WTC11 (cell line): ENCODE measurements around the gene SLAMF6. TPM values are rescaled to one million over a fixed set of nuclear protein-coding genes. Genes with fewer than 3 reads are reported as not detected.

Experiments used
- ATAC-seq: fragments of 200-7000 bp; cut with Tn5 transposase; 2 replicates; pipeline ENCODE4 v1.10.0; 2021; ENCODE audit warnings: mild to moderate bottlenecking, moderate library complexity
- CTCF ChIA-PET: fragments of 300-600 bp; sonication (Branson Sonifier 250); formaldehyde crosslinking; loops from one replicate; lab custom pipeline; 2021; ENCODE audit warnings: antibody characterized with exemption; lab: Charles Lee
- POLR2A ChIA-PET: fragments of 350-600 bp; sonication (Branson Sonifier 250); formaldehyde crosslinking; loops from one replicate; lab custom pipeline; 2021; ENCODE audit warnings: antibody characterized with exemption; lab: Charles Lee
- DNase-seq: peaks from one replicate; pipeline ENCODE4 v3.0.0; 2021; ENCODE audit warnings: low spot score
- H3K27ac Mint-ChIP-seq: 2 replicates; pipeline ENCODE4 v1.8.0; 2021; ENCODE audit warnings: mixed read lengths
- H3K27me3 Mint-ChIP-seq: 2 replicates; pipeline ENCODE4 v1.8.0; 2021; ENCODE audit warnings: low read depth, mild to moderate bottlenecking, moderate library complexity, mixed read lengths
- H3K36me3 Mint-ChIP-seq: 2 replicates; pipeline ENCODE4 v1.8.0; 2021; ENCODE audit warnings: mixed read lengths
- H3K4me1 Mint-ChIP-seq: 2 replicates; pipeline ENCODE4 v1.8.0; 2022; ENCODE audit warnings: mixed read lengths
- H3K4me3 Mint-ChIP-seq: 2 replicates; pipeline ENCODE4 v1.8.0; 2021; ENCODE audit warnings: mild to moderate bottlenecking, moderate library complexity, mixed read lengths
- H3K9me3 Mint-ChIP-seq: 2 replicates; pipeline ENCODE4 v1.8.0; 2021; ENCODE audit warnings: mixed read lengths
- GTF2I ChIP-seq: fragments of 250-450 bp; sonication (Bioruptor Pico); conservative IDR thresholded peaks from 2 replicates; pipeline ENCODE4 v1.4.0; 2021; ENCODE audit warnings: mild to moderate bottlenecking
- IRF2 ChIP-seq: sonication (generic); formaldehyde crosslinking; IDR thresholded peaks from 2 replicates; pipeline ENCODE4 v1.8.0; 2022; ENCODE audit warnings: low read depth, missing genetic modification reagents, borderline replicate concordance
- JUN ChIP-seq: sonication (generic); formaldehyde crosslinking; IDR thresholded peaks from 2 replicates; pipeline ENCODE4 v1.8.0; 2023; ENCODE audit warnings: mild to moderate bottlenecking, missing genetic modification reagents
- NFE2L1 ChIP-seq: sonication (generic); formaldehyde crosslinking; IDR thresholded peaks from 2 replicates; pipeline ENCODE4 v1.8.1; 2023; ENCODE audit warnings: missing genetic modification reagents
- NFYB ChIP-seq: sonication (generic); formaldehyde crosslinking; conservative IDR thresholded peaks from 2 replicates; pipeline ENCODE4 v1.8.0; 2022; ENCODE audit warnings: low read depth, missing genetic modification reagents
- OVOL2 ChIP-seq: fragments of 250-450 bp; sonication (Bioruptor Pico); IDR thresholded peaks from 2 replicates; pipeline ENCODE4 v1.9.0; 2021; ENCODE audit warnings: mild to moderate bottlenecking, borderline replicate concordance
- RELA ChIP-seq: sonication (generic); formaldehyde crosslinking; IDR thresholded peaks from 2 replicates; pipeline ENCODE4 v1.8.1; 2022; ENCODE audit warnings: missing genetic modification reagents, mild to moderate bottlenecking, borderline replicate concordance
- RORB ChIP-seq: fragments of 250-450 bp; sonication (Bioruptor Pico); IDR thresholded peaks from 2 replicates; pipeline ENCODE4 v1.9.0; 2021; ENCODE audit warnings: mild to moderate bottlenecking
- SP1 ChIP-seq: sonication (generic); formaldehyde crosslinking; conservative IDR thresholded peaks from 2 replicates; pipeline ENCODE4 v1.8.1; 2022; ENCODE audit warnings: missing genetic modification reagents
- TEAD1 ChIP-seq: sonication (generic); formaldehyde crosslinking; IDR thresholded peaks from 2 replicates; pipeline ENCODE4 v1.8.0; 2022; ENCODE audit warnings: mild to moderate bottlenecking, missing genetic modification reagents
- ZNF138 ChIP-seq: sonication (generic); formaldehyde crosslinking; conservative IDR thresholded peaks from 2 replicates; pipeline ENCODE4 v1.8.1; 2022; ENCODE audit warnings: mild to moderate bottlenecking, moderate library complexity, missing genetic modification reagents
- ZNF219 ChIP-seq: sonication (generic); formaldehyde crosslinking; IDR thresholded peaks from 2 replicates; pipeline ENCODE4 v1.8.0; 2023; ENCODE audit warnings: missing genetic modification reagents, mild to moderate bottlenecking, borderline replicate concordance
- ZNF232 ChIP-seq: sonication (generic); formaldehyde crosslinking; IDR thresholded peaks from 2 replicates; pipeline ENCODE4 v1.8.0; 2022; ENCODE audit warnings: mild to moderate bottlenecking, missing genetic modification reagents
- total RNA-seq: library from RNA; stranded (reverse); gene quantifications from 3 replicates; pipeline ENCODE4 v1.2.3, GENCODE V29; 2021
- TF ChIP-seq, protein P1 (sequence below): sonication (generic); formaldehyde crosslinking; IDR thresholded peaks from 2 replicates; pipeline ENCODE4 v1.8.1; 2022; ENCODE audit warnings: mild to moderate bottlenecking, moderate library complexity, missing genetic modification reagents
- TF ChIP-seq, protein P2 (sequence below): sonication (generic); formaldehyde crosslinking; IDR thresholded peaks from 2 replicates; pipeline ENCODE4 v1.8.1; 2023; ENCODE audit warnings: mild to moderate bottlenecking, missing genetic modification reagents, moderate library complexity
- TF ChIP-seq, protein P3 (sequence below): fragments of 250-450 bp; sonication (Bioruptor Pico); IDR thresholded peaks from 2 replicates; pipeline ENCODE4 v1.9.0; 2021; ENCODE audit warnings: mild to moderate bottlenecking
- TF ChIP-seq, protein P4 (sequence below): fragments of 250-450 bp; sonication (Bioruptor Pico); conservative IDR thresholded peaks from 2 replicates; pipeline ENCODE4 v1.9.0; 2021; ENCODE audit warnings: mild to moderate bottlenecking
- TF ChIP-seq, protein P5 (sequence below): sonication (generic); formaldehyde crosslinking; IDR thresholded peaks from 2 replicates; pipeline ENCODE4 v1.8.1; 2022; ENCODE audit warnings: low read depth, missing genetic modification reagents, borderline replicate concordance
- TF ChIP-seq, protein P6 (sequence below): fragments of 200-600 bp; IDR thresholded peaks from 2 replicates; pipeline ENCODE4 v1.8.0; 2022; ENCODE audit warnings: antibody characterized with exemption

Gene SLAMF6
- total RNA-seq, 1 experiment from 2014 or later: not detected

DNA sequence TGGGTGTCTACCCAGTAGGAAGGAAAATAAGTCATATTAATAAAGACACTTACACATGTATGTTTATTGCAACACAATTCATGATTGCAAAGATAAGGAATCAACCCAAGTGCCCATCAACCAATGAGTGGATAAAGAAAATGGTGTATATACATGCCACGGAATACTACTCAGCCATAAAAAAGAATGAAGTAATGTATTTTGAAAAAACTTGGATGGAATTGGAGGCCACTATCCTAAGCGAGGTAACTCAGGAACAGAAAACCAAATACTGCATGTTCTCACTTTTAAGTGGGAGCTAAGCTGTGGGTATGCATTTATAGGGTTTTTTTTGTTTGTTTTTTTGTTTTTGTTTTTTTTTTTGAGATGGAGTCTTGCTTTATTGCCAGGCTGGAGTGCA lies 73.6 kb downstream of the SLAMF6 start (continued):
- TF ChIP-seq NFYB (CRISPR knock-in tag): no peak
- TF ChIP-seq RORB (CRISPR knock-in tag): no peak
- TF ChIP-seq, protein P1, sequence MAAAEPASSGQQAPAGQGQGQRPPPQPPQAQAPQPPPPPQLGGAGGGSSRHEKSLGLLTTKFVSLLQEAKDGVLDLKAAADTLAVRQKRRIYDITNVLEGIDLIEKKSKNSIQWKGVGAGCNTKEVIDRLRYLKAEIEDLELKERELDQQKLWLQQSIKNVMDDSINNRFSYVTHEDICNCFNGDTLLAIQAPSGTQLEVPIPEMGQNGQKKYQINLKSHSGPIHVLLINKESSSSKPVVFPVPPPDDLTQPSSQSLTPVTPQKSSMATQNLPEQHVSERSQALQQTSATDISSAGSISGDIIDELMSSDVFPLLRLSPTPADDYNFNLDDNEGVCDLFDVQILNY (CRISPR knock-in tag): no peak
- TF ChIP-seq SP1 (CRISPR knock-in tag): no peak
- no peak for TF ChIP-seq OVOL2 (CRISPR knock-in tag)

DNA sequence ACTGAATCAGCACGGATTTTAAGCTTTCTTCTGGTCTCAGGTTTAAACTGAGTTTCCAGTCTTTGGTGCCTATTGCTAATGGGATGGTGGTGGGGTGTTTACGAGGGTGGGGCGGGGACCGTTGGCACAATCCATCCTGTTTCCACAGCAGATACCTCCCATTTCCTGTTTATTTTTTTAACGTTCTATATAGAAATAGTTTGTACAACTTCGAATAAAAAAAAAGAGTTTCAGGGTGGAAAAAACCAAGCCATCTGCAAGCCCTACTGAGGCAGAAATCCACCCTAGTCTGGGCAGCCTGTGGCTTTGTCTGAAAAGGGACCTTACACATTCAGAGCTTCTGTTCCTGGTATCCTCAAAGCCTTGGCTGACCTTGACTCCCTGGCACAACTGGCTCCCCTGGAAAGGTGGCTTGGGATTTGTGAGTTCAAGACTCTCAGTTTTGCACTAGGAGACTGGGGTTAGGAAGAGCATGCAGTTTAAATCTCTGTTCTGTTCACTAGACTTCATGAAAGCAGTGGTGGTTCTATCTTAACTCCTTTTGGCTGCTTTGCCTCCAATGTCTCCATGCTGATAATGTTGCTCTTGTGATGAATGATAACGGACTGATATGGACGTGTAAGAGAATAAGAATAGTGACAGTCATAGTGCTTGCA lies 76.0 kb downstream of the SLAMF6 start:
- ChIA-PET POLR2A (no interaction called here), CTCF (no interaction called here)
- no peaks in the 10 kb centered on the region for H3K4me1 Mint-ChIP-seq
- ATAC-seq (no peak), DNase-seq (no peak)
- H3K4me3 Mint-ChIP-seq: no peak overlapping the region
- peaks cover 5% of the 10 kb centered on the region for H3K9me3 Mint-ChIP-seq
- H3K36me3 Mint-ChIP-seq: no peaks in the 10 kb centered on the region
- no peak overlapping the region for H3K27ac Mint-ChIP-seq
- no peaks in the 10 kb centered on the region; the same call in 1 of the 2 replicates for H3K27me3 Mint-ChIP-seq
- TF ChIP-seq, protein P2, sequence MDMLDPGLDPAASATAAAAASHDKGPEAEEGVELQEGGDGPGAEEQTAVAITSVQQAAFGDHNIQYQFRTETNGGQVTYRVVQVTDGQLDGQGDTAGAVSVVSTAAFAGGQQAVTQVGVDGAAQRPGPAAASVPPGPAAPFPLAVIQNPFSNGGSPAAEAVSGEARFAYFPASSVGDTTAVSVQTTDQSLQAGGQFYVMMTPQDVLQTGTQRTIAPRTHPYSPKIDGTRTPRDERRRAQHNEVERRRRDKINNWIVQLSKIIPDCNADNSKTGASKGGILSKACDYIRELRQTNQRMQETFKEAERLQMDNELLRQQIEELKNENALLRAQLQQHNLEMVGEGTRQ (CRISPR knock-in tag): no peak
- TF ChIP-seq NFE2L1 (CRISPR knock-in tag): no peak
- no peak for TF ChIP-seq IRF2
- no peak for TF ChIP-seq ZNF219
- no peak for TF ChIP-seq JUN (CRISPR knock-in tag)
- TF ChIP-seq, protein P3, sequence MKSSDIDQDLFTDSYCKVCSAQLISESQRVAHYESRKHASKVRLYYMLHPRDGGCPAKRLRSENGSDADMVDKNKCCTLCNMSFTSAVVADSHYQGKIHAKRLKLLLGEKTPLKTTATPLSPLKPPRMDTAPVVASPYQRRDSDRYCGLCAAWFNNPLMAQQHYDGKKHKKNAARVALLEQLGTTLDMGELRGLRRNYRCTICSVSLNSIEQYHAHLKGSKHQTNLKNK: no peak
- TF ChIP-seq, protein P4, sequence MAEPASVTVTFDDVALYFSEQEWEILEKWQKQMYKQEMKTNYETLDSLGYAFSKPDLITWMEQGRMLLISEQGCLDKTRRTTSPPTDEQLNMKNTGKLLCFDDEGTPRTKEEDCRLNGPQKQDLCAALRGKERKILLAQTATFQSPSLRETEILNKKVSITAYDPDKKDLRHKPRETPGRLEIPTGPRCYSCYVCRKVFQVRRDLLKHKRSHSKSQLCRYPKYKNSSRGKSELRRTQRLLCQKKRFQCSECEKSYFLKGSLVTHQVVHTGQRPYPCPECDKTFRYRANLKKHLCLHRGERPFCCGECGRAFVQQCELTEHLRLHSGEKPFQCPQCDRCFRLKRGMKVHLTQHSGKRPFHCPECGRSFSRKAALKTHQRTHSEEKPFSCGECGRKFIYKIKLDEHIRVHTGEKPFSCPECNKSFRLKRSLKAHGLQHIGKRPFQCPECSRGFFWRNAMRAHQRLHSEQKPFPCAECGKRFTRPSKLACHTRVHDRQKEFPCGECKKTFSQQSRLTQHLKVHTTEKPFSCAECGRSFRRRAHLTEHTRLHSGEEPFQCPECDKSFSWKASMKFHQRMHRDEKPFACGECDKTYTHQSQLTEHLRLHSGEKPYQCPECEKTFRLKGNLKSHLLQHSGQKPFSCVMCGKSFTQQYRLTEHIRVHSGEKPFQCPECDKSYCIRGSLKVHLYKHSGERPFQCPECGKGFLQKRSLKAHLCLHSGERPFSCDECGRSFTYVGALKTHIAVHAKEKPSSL (CRISPR knock-in tag): no peak
- no peak for TF ChIP-seq RORB (CRISPR knock-in tag)
- TF ChIP-seq, protein P5, sequence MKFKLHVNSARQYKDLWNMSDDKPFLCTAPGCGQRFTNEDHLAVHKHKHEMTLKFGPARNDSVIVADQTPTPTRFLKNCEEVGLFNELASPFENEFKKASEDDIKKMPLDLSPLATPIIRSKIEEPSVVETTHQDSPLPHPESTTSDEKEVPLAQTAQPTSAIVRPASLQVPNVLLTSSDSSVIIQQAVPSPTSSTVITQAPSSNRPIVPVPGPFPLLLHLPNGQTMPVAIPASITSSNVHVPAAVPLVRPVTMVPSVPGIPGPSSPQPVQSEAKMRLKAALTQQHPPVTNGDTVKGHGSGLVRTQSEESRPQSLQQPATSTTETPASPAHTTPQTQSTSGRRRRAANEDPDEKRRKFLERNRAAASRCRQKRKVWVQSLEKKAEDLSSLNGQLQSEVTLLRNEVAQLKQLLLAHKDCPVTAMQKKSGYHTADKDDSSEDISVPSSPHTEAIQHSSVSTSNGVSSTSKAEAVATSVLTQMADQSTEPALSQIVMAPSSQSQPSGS: no peak
- no peak for TF ChIP-seq NFYB (CRISPR knock-in tag)
- no peak for TF ChIP-seq ZNF138 (CRISPR knock-in tag)
- TF ChIP-seq GTF2I (CRISPR knock-in tag): no peak
- no peak for TF ChIP-seq TEAD1 (CRISPR knock-in tag)
- TF ChIP-seq, all 79 proteins: peak for 0

DNA sequence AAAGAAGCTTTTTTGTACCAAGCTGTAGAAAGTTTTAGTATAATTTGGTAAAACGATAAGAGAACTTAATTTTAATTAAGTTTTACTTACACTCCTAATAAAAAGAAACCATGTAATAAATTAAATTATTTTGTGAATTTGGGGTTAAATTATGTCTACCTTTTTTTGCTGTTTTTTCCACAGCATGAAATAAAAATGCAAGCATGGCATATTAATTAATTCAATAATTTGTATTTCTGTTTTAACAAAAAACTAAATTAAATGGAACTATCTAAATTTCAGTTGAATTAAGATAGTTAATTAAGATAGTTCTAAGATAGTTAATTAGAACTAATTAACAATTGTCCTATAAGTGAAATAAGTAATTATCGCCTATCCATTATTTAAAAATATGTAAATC lies 83.3 kb downstream of the SLAMF6 start:
- no peaks in the 10 kb centered on the region for H3K27me3 Mint-ChIP-seq
- no peaks in the 10 kb centered on the region for H3K36me3 Mint-ChIP-seq
- ATAC-seq: no peak
- TF ChIP-seq RELA (no peak), NFYB (CRISPR knock-in tag) (no peak), TEAD1 (CRISPR knock-in tag) (no peak), ZNF232 (CRISPR knock-in tag) (no peak), IRF2 (no peak)
- TF ChIP-seq, protein P6, sequence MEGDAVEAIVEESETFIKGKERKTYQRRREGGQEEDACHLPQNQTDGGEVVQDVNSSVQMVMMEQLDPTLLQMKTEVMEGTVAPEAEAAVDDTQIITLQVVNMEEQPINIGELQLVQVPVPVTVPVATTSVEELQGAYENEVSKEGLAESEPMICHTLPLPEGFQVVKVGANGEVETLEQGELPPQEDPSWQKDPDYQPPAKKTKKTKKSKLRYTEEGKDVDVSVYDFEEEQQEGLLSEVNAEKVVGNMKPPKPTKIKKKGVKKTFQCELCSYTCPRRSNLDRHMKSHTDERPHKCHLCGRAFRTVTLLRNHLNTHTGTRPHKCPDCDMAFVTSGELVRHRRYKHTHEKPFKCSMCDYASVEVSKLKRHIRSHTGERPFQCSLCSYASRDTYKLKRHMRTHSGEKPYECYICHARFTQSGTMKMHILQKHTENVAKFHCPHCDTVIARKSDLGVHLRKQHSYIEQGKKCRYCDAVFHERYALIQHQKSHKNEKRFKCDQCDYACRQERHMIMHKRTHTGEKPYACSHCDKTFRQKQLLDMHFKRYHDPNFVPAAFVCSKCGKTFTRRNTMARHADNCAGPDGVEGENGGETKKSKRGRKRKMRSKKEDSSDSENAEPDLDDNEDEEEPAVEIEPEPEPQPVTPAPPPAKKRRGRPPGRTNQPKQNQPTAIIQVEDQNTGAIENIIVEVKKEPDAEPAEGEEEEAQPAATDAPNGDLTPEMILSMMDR: no peak
- TF ChIP-seq, all 79 proteins: peak for 0
- Mint-ChIP-seq H3K27ac (no peak overlapping the region), H3K4me3 (no peak overlapping the region), H3K9me3 (peaks cover 5% of the 10 kb centered on the region), H3K4me1 (peaks cover 9% of the 10 kb centered on the region)
- no peak for DNase-seq
- ChIA-PET POLR2A (no interaction called here), CTCF (interaction anchor here (0.7 to 1.0 kb wide), 2 partner anchors 148 to 392 kb away, joined by 3 to 6 read pairs; no protein-coding TSS in a partner anchor)
